Neural progenitor cell (in vitro differentiated cells): ENCODE results near the gene TOX2. TPM values are rescaled to one million over a fixed set of nuclear protein-coding genes. Genes with fewer than 3 reads are reported as not detected.

ENCODE experiments used
- DNase-seq: peaks from one replicate; pipeline ENCODE4 v3.0.0-alpha.2; 2016; ENCODE audit warnings: low spot score
- H2AFZ ChIP-seq: fragments of 200-600 bp; sonication (generic); replicated peaks from 2 replicates; pipeline ENCODE4 v1.6.1; 2016; ENCODE audit warnings: antibody characterized with exemption
- H3F3A ChIP-seq: fragments of 200-600 bp; sonication (generic); 2 replicates; pipeline ENCODE4 v1.6.1; 2016; ENCODE audit warnings: antibody characterized with exemption, low read depth
- H3K27ac ChIP-seq: fragments of 200-600 bp; sonication (generic); 2 replicates; pipeline ENCODE4 v1.5.1; 2016; ENCODE audit warnings: mild to moderate bottlenecking
- H3K27me3 ChIP-seq: fragments of 200-600 bp; sonication (generic); 2 replicates; pipeline ENCODE4 v1.6.1; 2016; ENCODE audit warnings: mild to moderate bottlenecking, moderate library complexity
- H3K36me3 ChIP-seq: fragments of 200-600 bp; sonication (generic); 2 replicates; pipeline ENCODE4 v1.5.1; 2016
- H3K4me1 ChIP-seq: fragments of 200-600 bp; sonication (generic); 2 replicates; pipeline ENCODE4 v1.6.1; 2016; ENCODE audit warnings: mixed run types
- H3K4me2 ChIP-seq: fragments of 200-600 bp; sonication (generic); 2 replicates; pipeline ENCODE4 v1.6.1; 2016
- H3K4me3 ChIP-seq: fragments of 200-600 bp; sonication (generic); 2 replicates; pipeline ENCODE4 v1.5.1; 2016
- H3K79me2 ChIP-seq: fragments of 200-600 bp; sonication (generic); 2 replicates; pipeline ENCODE4 v1.6.1; 2016; ENCODE audit warnings: low read depth
- H3K9ac ChIP-seq: fragments of 200-600 bp; sonication (generic); 2 replicates; pipeline ENCODE4 v1.6.1; 2016
- H3K9me3 ChIP-seq: fragments of 200-600 bp; sonication (generic); 2 replicates; pipeline ENCODE4 v1.5.1; 2016; ENCODE audit warnings: low read depth
- H4K20me1 ChIP-seq: fragments of 200-600 bp; sonication (generic); 2 replicates; pipeline ENCODE4 v1.6.1; 2016; ENCODE audit warnings: low read depth
- H3K27ac Mint-ChIP-seq: 3 replicates; pipeline ENCODE4 v1.8.0; 2021; ENCODE audit warnings: mixed read lengths
- H3K27me3 Mint-ChIP-seq: 2 replicates; pipeline ENCODE4 v1.8.0; 2022; ENCODE audit warnings: low read depth, mild to moderate bottlenecking, inconsistent platforms, moderate library complexity, mixed read lengths; ENCODE audit not compliant: insufficient read depth
- H3K36me3 Mint-ChIP-seq: 3 replicates; pipeline ENCODE4 v1.8.0; 2021; ENCODE audit warnings: mixed read lengths
- H3K4me1 Mint-ChIP-seq: 3 replicates; pipeline ENCODE4 v1.8.0; 2021; ENCODE audit warnings: mixed read lengths
- H3K4me3 Mint-ChIP-seq: 3 replicates; pipeline ENCODE4 v1.8.0; 2021; ENCODE audit warnings: mild to moderate bottlenecking, moderate library complexity, mixed read lengths
- H3K9me3 Mint-ChIP-seq: 3 replicates; pipeline ENCODE4 v1.8.0; 2020; ENCODE audit warnings: mixed read lengths
- EZH2 ChIP-seq: fragments of 200-600 bp; sonication (generic); IDR thresholded peaks from 2 replicates; pipeline ENCODE4 v1.6.1; 2017; ENCODE audit warnings: antibody characterized with exemption, mild to moderate bottlenecking, moderate library complexity
- EZH2phosphoT487 ChIP-seq: fragments of 200-600 bp; sonication (generic); IDR thresholded peaks from 2 replicates; pipeline ENCODE4 v1.6.1; 2017; ENCODE audit warnings: antibody characterized with exemption
- total RNA-seq: library from RNA; depleted of rRNA; stranded (reverse); fragments of >200 nt; gene quantifications from 2 replicates; pipeline ENCODE4 v1.2.3, GENCODE V29; 2015; ENCODE audit warnings: low replicate concordance
- TF ChIP-seq, protein P1 (sequence below): fragments of 200-600 bp; sonication (generic); IDR thresholded peaks from 2 replicates; pipeline ENCODE4 v1.5.1; 2017; ENCODE audit warnings: antibody characterized with exemption, mild to moderate bottlenecking

TOX2 gene
- total RNA-seq, 1 donor from 2014 or later = not detected

GRCh38 chr20:44071526-44072111 lies 157.0 kb downstream of the TOX2 start:
- Mint-ChIP-seq H3K4me3 (peak overlapping the region; percentile 53), H3K27ac (no peak overlapping the region), H3K4me1 (peaks cover 11% of the 10 kb centered on the region), H3K36me3 (no peaks in the 10 kb centered on the region), H3K27me3 (peaks cover 6% of the 10 kb centered on the region), H3K9me3 (no peaks in the 10 kb centered on the region)
- DNase-seq = no peak
- Histone ChIP-seq H3K27ac (no peak overlapping the region), H2AFZ (no peak overlapping the region), H3K9me3 (no peaks in the 10 kb centered on the region), H3K4me1 (no peaks in the 10 kb centered on the region), H3K4me2 (no peak overlapping the region), H3F3A (no peaks in the 10 kb centered on the region), H3K27me3 (no peaks in the 10 kb centered on the region), H3K79me2 (no peaks in the 10 kb centered on the region), H3K36me3 (no peaks in the 10 kb centered on the region), H4K20me1 (no peaks in the 10 kb centered on the region), H3K9ac (no peak overlapping the region), H3K4me3 (no peak overlapping the region)
- TF ChIP-seq EZH2 (no peak), EZH2phosphoT487 (no peak)
- TF ChIP-seq, protein P1, sequence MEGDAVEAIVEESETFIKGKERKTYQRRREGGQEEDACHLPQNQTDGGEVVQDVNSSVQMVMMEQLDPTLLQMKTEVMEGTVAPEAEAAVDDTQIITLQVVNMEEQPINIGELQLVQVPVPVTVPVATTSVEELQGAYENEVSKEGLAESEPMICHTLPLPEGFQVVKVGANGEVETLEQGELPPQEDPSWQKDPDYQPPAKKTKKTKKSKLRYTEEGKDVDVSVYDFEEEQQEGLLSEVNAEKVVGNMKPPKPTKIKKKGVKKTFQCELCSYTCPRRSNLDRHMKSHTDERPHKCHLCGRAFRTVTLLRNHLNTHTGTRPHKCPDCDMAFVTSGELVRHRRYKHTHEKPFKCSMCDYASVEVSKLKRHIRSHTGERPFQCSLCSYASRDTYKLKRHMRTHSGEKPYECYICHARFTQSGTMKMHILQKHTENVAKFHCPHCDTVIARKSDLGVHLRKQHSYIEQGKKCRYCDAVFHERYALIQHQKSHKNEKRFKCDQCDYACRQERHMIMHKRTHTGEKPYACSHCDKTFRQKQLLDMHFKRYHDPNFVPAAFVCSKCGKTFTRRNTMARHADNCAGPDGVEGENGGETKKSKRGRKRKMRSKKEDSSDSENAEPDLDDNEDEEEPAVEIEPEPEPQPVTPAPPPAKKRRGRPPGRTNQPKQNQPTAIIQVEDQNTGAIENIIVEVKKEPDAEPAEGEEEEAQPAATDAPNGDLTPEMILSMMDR = no peak

- no peak overlapping the region for H3K27ac Mint-ChIP-seq
- H3F3A ChIP-seq = no peaks in the 10 kb centered on the region
- no peak overlapping the region for H3K4me3 ChIP-seq
- H3K27ac ChIP-seq = no peak overlapping the region
- no peak overlapping the region for H3K9ac ChIP-seq
- no peak overlapping the region for H3K4me3 Mint-ChIP-seq
- H3K27me3 Mint-ChIP-seq = peaks cover 6% of the 10 kb centered on the region
- H3K4me2 ChIP-seq = no peak overlapping the region
- H3K4me1 ChIP-seq = no peaks in the 10 kb centered on the region
- no peaks in the 10 kb centered on the region for H3K36me3 ChIP-seq
- no peak overlapping the region for H2AFZ ChIP-seq
- no peaks in the 10 kb centered on the region for H3K36me3 Mint-ChIP-seq
- no peaks in the 10 kb centered on the region for H3K27me3 ChIP-seq
- TF ChIP-seq EZH2phosphoT487 (no peak), EZH2 (no peak)
- TF ChIP-seq, protein P1 = no peak
- no peaks in the 10 kb centered on the region for H4K20me1 ChIP-seq
- peaks cover 11% of the 10 kb centered on the region for H3K4me1 Mint-ChIP-seq
- H3K9me3 Mint-ChIP-seq = no peaks in the 10 kb centered on the region
- H3K9me3 ChIP-seq = no peaks in the 10 kb centered on the region
- H3K79me2 ChIP-seq = no peaks in the 10 kb centered on the region
- no peak for DNase-seq
Observed at GRCh38 chr20:44072384-44072783, 157.7 kb downstream of the TOX2 start.

DNA sequence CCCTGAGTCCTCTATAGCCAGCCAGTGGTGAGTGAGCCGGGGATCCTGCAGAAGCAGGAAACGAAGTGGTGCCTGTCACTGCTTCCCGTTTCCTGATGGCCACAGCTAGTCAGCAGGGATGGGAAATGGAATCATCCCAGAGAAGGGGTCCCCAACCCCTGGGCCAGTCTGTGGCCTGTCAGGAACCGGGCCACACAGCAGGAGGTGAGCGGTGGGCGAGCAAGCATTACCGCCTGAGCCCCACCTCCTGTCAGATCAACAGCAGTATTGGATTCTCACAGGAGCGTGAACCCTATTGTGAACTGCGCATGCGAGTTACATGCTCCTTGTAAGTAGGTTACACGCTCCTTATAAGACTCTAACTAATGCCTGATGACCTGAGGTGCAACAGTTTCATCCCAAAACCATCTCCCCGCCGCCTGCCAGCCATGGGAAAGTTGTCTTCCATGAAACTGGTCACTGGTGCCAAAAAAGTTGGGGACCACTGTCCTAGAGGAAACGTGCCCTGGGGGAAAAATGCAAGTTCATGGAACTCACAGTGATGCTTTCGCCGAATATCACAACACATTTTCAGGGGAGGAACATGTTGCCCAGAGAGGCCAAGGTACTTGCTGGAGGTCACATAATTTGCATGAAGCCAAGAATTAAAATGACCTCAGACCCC lies 158.5 kb downstream of the TOX2 start:
- Histone ChIP-seq H3K36me3 (no peaks in the 10 kb centered on the region), H3K27ac (no peak overlapping the region), H3K4me3 (no peak overlapping the region), H3K4me2 (no peak overlapping the region), H4K20me1 (no peaks in the 10 kb centered on the region), H3K27me3 (no peaks in the 10 kb centered on the region), H3K4me1 (no peaks in the 10 kb centered on the region), H3K79me2 (no peaks in the 10 kb centered on the region), H3F3A (no peaks in the 10 kb centered on the region), H3K9me3 (no peaks in the 10 kb centered on the region), H3K9ac (no peak overlapping the region), H2AFZ (no peak overlapping the region)
- Mint-ChIP-seq H3K4me1 (peaks cover 12% of the 10 kb centered on the region), H3K27me3 (peaks cover 8% of the 10 kb centered on the region), H3K9me3 (no peaks in the 10 kb centered on the region), H3K36me3 (no peaks in the 10 kb centered on the region), H3K27ac (no peak overlapping the region), H3K4me3 (no peak overlapping the region)
- no peak for DNase-seq
- TF ChIP-seq EZH2 = no peak

DNA sequence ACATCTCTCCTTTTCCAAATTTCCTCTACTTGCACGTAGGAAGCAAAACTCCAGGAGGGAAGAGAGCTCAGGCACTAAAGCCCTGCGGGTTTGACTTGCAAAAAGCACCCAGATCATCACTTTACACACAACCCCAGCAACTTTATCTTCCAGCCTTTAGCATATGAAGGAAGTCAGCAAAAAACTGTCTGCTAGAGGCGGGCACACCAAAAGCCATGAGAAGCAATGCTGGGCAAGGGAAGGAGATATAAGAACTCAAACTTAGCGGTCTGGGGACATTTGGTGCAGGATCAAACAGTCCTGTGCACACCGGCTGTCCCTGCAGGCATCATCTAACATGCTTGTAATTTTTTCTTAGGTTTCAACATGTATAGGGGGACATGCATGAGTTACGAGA lies 159.0 kb downstream of the TOX2 start:
- TF ChIP-seq EZH2phosphoT487 (no peak), EZH2 (no peak)
- TF ChIP-seq, protein P1 = no peak
- Histone ChIP-seq H3K79me2 (no peaks in the 10 kb centered on the region), H3K27me3 (no peaks in the 10 kb centered on the region), H3K4me3 (no peak overlapping the region), H2AFZ (no peak overlapping the region), H3K36me3 (no peaks in the 10 kb centered on the region), H3F3A (no peaks in the 10 kb centered on the region), H3K9me3 (no peaks in the 10 kb centered on the region), H3K4me2 (no peak overlapping the region), H4K20me1 (no peaks in the 10 kb centered on the region), H3K9ac (no peak overlapping the region), H3K27ac (no peak overlapping the region), H3K4me1 (no peaks in the 10 kb centered on the region)
- no peak for DNase-seq
- Mint-ChIP-seq H3K4me3 (no peak overlapping the region), H3K27ac (no peak overlapping the region), H3K4me1 (peaks cover 16% of the 10 kb centered on the region), H3K36me3 (no peaks in the 10 kb centered on the region), H3K9me3 (no peaks in the 10 kb centered on the region), H3K27me3 (peaks cover 10% of the 10 kb centered on the region)
